GM19397 (cell line): ENCODE results near the gene CHTF18.
A peak's percentile ranks its signal among the peaks of the same experiment; 100 is the strongest.
"Not testable (repeated sequence)": the region's sequence is repeated elsewhere in the genome, so short reads cannot be mapped to it uniquely, and the experiment has no call there.

Source experiments
- ATAC-seq: cut with Tn5 transposase; IDR thresholded peaks from one replicate; pipeline ENCODE4 v1.9.1; 2021; ENCODE audit warnings: mild to moderate bottlenecking, moderate library complexity; ENCODE audit not compliant: unreplicated experiment

Gene CHTF18

GRCh38 chr16:774086-775001 is 14.1 kb upstream of the CHTF18 start:
- ATAC-seq: no peak

- no peak for ATAC-seq
Observed at GRCh38 chr16:775236-775796, 13.1 kb upstream of the CHTF18 start.

- not testable (repeated sequence) for ATAC-seq
Observed at GRCh38 chr16:776298-776697, 12.1 kb upstream of the CHTF18 start.

- ATAC-seq: no peak
Observed at GRCh38 chr16:776824-777223, 11.6 kb upstream of the CHTF18 start.

- no peak for ATAC-seq
Observed at GRCh38 chr16:777826-778225, 10.6 kb upstream of the CHTF18 start.

GRCh38 chr16:778447-778846 is 10.0 kb upstream of the CHTF18 start:
- ATAC-seq: no peak

- ATAC-seq: no peak
Observed at GRCh38 chr16:778909-779527, 9.4 kb upstream of the CHTF18 start.

GRCh38 chr16:779561-779960 is 8.9 kb upstream of the CHTF18 start:
- no peak for ATAC-seq

GRCh38 chr16:780296-780695 is 8.1 kb upstream of the CHTF18 start:
- ATAC-seq: no peak

- no peak for ATAC-seq
Observed at GRCh38 chr16:781346-782010, 6.9 kb upstream of the CHTF18 start.

- ATAC-seq: no peak
Observed at GRCh38 chr16:782258-782657, 6.2 kb upstream of the CHTF18 start.

- no peak for ATAC-seq
Observed at GRCh38 chr16:782766-783403, 5.5 kb upstream of the CHTF18 start.

GRCh38 chr16:783404-784161 is 4.8 kb upstream of the CHTF18 start:
- ATAC-seq: no peak

- ATAC-seq: no peak
Observed at GRCh38 chr16:784431-784830, 4.0 kb upstream of the CHTF18 start.

- ATAC-seq: no peak
Observed at GRCh38 chr16:785563-786535, 2.6 kb upstream of the CHTF18 start.

- peak; percentile 1 for ATAC-seq
Observed at GRCh38 chr16:787321-787966, 976 bp upstream of the CHTF18 start.

- ATAC-seq: no peak
Observed at GRCh38 chr16:787978-788398, 432 bp upstream of the CHTF18 start, which contains the start of gene RPUSD1. Gene RPUSD1 (minus strand): TSS chr16:788381. CDS start chr16:787737, 644 bp downstream.

- no peak for ATAC-seq
Observed at GRCh38 chr16:789191-789850, 901 bp downstream of the CHTF18 start.
